HCT116 (cell line): Measurements from ENCODE around the gene RNU1-1. TPM values are rescaled to one million over a fixed set of nuclear protein-coding genes. Genes with fewer than 3 reads are reported as not detected.

Experiments used
- ATAC-seq: fragments of 200-7000 bp; cut with Tn5 transposase; 2 replicates; pipeline ENCODE4 v1.9.1; 2020; ENCODE audit warnings: mild to moderate bottlenecking, moderate library complexity
- BruUV-seq: library from RNA; stranded (reverse); fragments of 400-500 nt; replicated peaks from 2 replicates; lab custom pipeline; 2021; lab: Mats Ljungman, UMichigan
- CTCF ChIA-PET: fragments of 300-600 bp; sonication (Branson Sonifier 250); formaldehyde crosslinking; loops from one replicate; lab custom pipeline; 2021; ENCODE audit warnings: antibody characterized with exemption; lab: Charles Lee
- POLR2A ChIA-PET: fragments of 300-600, 350-600 bp; sonication (Branson Sonifier 250); formaldehyde crosslinking; loops from one replicate; lab custom pipeline; 2021; ENCODE audit warnings: antibody characterized with exemption; lab: Charles Lee
- RAD21 ChIA-PET, 2 experiments: fragments of 300-600 bp; sonication (Branson Sonifier 250); formaldehyde crosslinking; loops; one replicate each; lab custom pipeline; 2023; ENCODE audit warnings: low total read pairs in 2 of 2; ENCODE audit not compliant: uncharacterized antibody in 2 of 2, unreplicated experiment in 2 of 2, low non-redundant PET in 1 of 2; lab: Charles Lee
- DNase-seq: peaks from one replicate; pipeline ENCODE4 v3.0.0-alpha.2; 2010; ENCODE audit warnings: low read depth, low spot score
- H2AFZ ChIP-seq: fragments of 200-600 bp; shearing (Covaris generic), sonication (generic); 2 replicates; pipeline ENCODE4 v1.6.1; 2017; ENCODE audit warnings: low read depth, mixed run types, mixed read lengths, antibody characterized with exemption, low read length; ENCODE audit not compliant: poor library complexity, severe bottlenecking
- H3K27ac ChIP-seq: 2 replicates; pipeline ENCODE4 v1.5.1; 2012; ENCODE audit warnings: low read depth, low read length
- H3K27me3 ChIP-seq: fragments of 200-600 bp; sonication (generic); 2 replicates; pipeline ENCODE4 v1.6.1; 2016; ENCODE audit warnings: mixed run types, low read length, mixed read lengths; ENCODE audit not compliant: insufficient read depth
- H3K36me3 ChIP-seq, 2 experiments: fragments of 200-500 bp in 1 of 2; fragments of 200-600 bp in 1 of 2; sonication (Bioruptor generic) in 1 of 2; sonication (generic) in 1 of 2; 2 replicates each; pipeline versions ENCODE4 v1.5.1 to v1.6.1; 2014 to 2016; ENCODE audit warnings: low read length in 2 of 2, inconsistent platforms in 1 of 2, mixed read lengths in 1 of 2, mixed run types in 1 of 2; ENCODE audit not compliant: insufficient read depth in 2 of 2, control insufficient read depth in 1 of 2
- H3K4me1 ChIP-seq, 2 experiments: fragments of 200-600 bp in 1 of 2; sonication (generic) in 1 of 2; 2 replicates each; pipeline versions ENCODE4 v1.5.1 to v1.6.1; 2012 to 2017; ENCODE audit warnings: low read length in 2 of 2, inconsistent platforms in 1 of 2, mild to moderate bottlenecking in 1 of 2, mixed read lengths in 1 of 2, mixed run types in 1 of 2, moderate library complexity in 1 of 2; ENCODE audit not compliant: insufficient read depth in 2 of 2, control insufficient read depth in 1 of 2
- H3K4me2 ChIP-seq: fragments of 200-600 bp; sonication (generic); 2 replicates; pipeline ENCODE4 v1.6.1; 2017; ENCODE audit warnings: mixed run types, low read length, mixed read lengths
- H3K4me3 ChIP-seq, 2 experiments: fragments of 200-600 bp in 1 of 2; sonication (generic) in 1 of 2; replicated peaks in 1 of 2; 2 replicates each; pipeline ENCODE4 v1.5.1; 2011 to 2016; ENCODE audit warnings: low read length in 2 of 2, control low read depth in 1 of 2, low read depth in 1 of 2, mild to moderate bottlenecking in 1 of 2, mixed read lengths in 1 of 2, mixed run types in 1 of 2
- H3K79me2 ChIP-seq: fragments of 200-600 bp; sonication (generic); 2 replicates; pipeline ENCODE4 v1.6.1; 2017; ENCODE audit warnings: mild to moderate bottlenecking, mixed run types, low read length, moderate library complexity, mixed read lengths; ENCODE audit not compliant: insufficient read depth
- H3K9ac ChIP-seq: fragments of 200-600 bp; sonication (generic); 2 replicates; pipeline ENCODE4 v1.6.1; 2016; ENCODE audit warnings: low read length, mixed read lengths
- H3K9me2 ChIP-seq: fragments of 200-600 bp; sonication (generic), shearing (Covaris generic); 2 replicates; pipeline ENCODE4 v1.6.1; 2017; ENCODE audit warnings: mixed run types, mild to moderate bottlenecking, moderate library complexity; ENCODE audit not compliant: insufficient read depth
- H3K9me3 ChIP-seq, 2 experiments: fragments of 200-500 bp in 1 of 2; fragments of 200-600 bp in 1 of 2; sonication (Bioruptor generic) in 1 of 2; sonication (generic) in 1 of 2; 2 replicates each; pipeline ENCODE4 v1.6.1; 2014 to 2017; ENCODE audit warnings: low read length in 2 of 2, mixed read lengths in 2 of 2, inconsistent platforms in 1 of 2, low read depth in 1 of 2, mild to moderate bottlenecking in 1 of 2, mixed run types in 1 of 2, moderate library complexity in 1 of 2; ENCODE audit not compliant: control insufficient read depth in 1 of 2, insufficient read depth in 1 of 2
- H4K20me1 ChIP-seq: fragments of 200-600 bp; sonication (generic), shearing (Covaris generic); 2 replicates; pipeline ENCODE4 v1.6.1; 2017; ENCODE audit warnings: mixed run types, mild to moderate bottlenecking, moderate library complexity; ENCODE audit not compliant: insufficient read depth
- CEBPB ChIP-seq: IDR thresholded peaks from 2 replicates; pipeline ENCODE4 v1.6.1; 2012; ENCODE audit warnings: low read depth
- CTCF ChIP-seq, 3 experiments: fragments of 200-600 bp in 1 of 3; sonication (generic) in 1 of 3; IDR thresholded peaks in 2 of 3; conservative IDR thresholded peaks in 1 of 3; 2 replicates each; pipeline ENCODE4 v1.5.1; 2012 to 2017; ENCODE audit warnings: low read depth in 2 of 3, low read length in 2 of 3, antibody characterized with exemption in 1 of 3, borderline replicate concordance in 1 of 3, control low read depth in 1 of 3, mild to moderate bottlenecking in 1 of 3, mixed read lengths in 1 of 3, mixed run types in 1 of 3, moderate library complexity in 1 of 3; ENCODE audit not compliant: insufficient read depth in 1 of 3
- EGR1 ChIP-seq: IDR thresholded peaks from 2 replicates; pipeline ENCODE4 v1.6.1; 2012; ENCODE audit warnings: low read depth
- ELF1 ChIP-seq: IDR thresholded peaks from 2 replicates; pipeline ENCODE4 v1.6.1; 2012; ENCODE audit warnings: low read depth, borderline replicate concordance
- EZH2 ChIP-seq: fragments of 200-600 bp; sonication (generic); IDR thresholded peaks from 2 replicates; pipeline ENCODE4 v1.6.1; 2017; ENCODE audit warnings: antibody characterized with exemption, mixed run types
- EZH2phosphoT487 ChIP-seq: fragments of 200-600 bp; IDR thresholded peaks from 2 replicates; pipeline ENCODE4 v1.6.1; 2018; ENCODE audit warnings: antibody characterized with exemption, borderline replicate concordance
- REST ChIP-seq: IDR thresholded peaks from 2 replicates; pipeline ENCODE4 v1.6.1; 2012; ENCODE audit warnings: low read depth
- SP1 ChIP-seq: IDR thresholded peaks from 2 replicates; pipeline ENCODE4 v1.6.1; 2012; ENCODE audit warnings: low read depth
- ZBTB33 ChIP-seq: IDR thresholded peaks from 2 replicates; pipeline ENCODE4 v1.6.1; 2011; ENCODE audit warnings: mild to moderate bottlenecking, low read length, moderate library complexity; ENCODE audit not compliant: insufficient replicate concordance; ENCODE audit errors: extremely low read depth
- intact Hi-C: fragments of 100-400 bp; cut with micrococcal nuclease; formaldehyde crosslinking; loops from 2 replicates; pipeline ENCODE4 v1.10.0; 2022
- total RNA-seq: library from RNA; stranded (reverse); gene quantifications from one replicate; pipeline ENCODE4 v1.2.1, GENCODE V29; 2021; ENCODE audit not compliant: unreplicated experiment

RNU1-1 gene
- total RNA-seq, 1 experiment from 2014 or later: 1,685 TPM

GRCh38 chr1:16464917-16465625 lies 49.0 kb downstream of the RNU1-1 start:
- Histone ChIP-seq H3K4me3 (no peak overlapping the region), H2AFZ (no peak overlapping the region), H3K79me2 (no peaks in the 10 kb centered on the region), H3K4me1 (no peaks in the 10 kb centered on the region), H3K36me3 (peaks cover 6 to 9% of the 10 kb centered on the region in 2 experiments; a peak in 2 of 4 replicates), H3K4me2 (no peak overlapping the region), H3K9me3 (no peaks in the 10 kb centered on the region), H4K20me1 (no peaks in the 10 kb centered on the region), H3K27ac (no peak overlapping the region), H3K9ac (no peak overlapping the region), H3K9me2 (no peaks in the 10 kb centered on the region), H3K27me3 (no peaks in the 10 kb centered on the region)
- ATAC-seq: no peak
- TF ChIP-seq CTCF (IDR thresholded peaks at IDR 0.05 in 2 of 3, conservative IDR thresholded peaks at IDR 0.05 in 1 of 3; ENCODE audit: borderline replicate concordance in 1 of 3, insufficient read depth in 1 of 3, low read depth in 2 of 3, low read length in 2 of 3): no peak
- TF ChIP-seq REST: no peak
- no peak for TF ChIP-seq EZH2phosphoT487
- TF ChIP-seq SP1: no peak
- TF ChIP-seq EGR1: no peak
- TF ChIP-seq EZH2: no peak
- TF ChIP-seq CEBPB: no peak
- no peak for TF ChIP-seq ZBTB33
- no peak for TF ChIP-seq ELF1
- intact Hi-C loops: no loop called here
- POLR2A ChIA-PET: no interaction called here
- DNase-seq: no peak
- CTCF ChIA-PET: no interaction called here
- BruUV-seq: no TSS peak
- RAD21 ChIA-PET: no interaction called here
